K562 (cell line): Measurements from ENCODE around the gene RGR. TPM values are rescaled to one million over a fixed set of nuclear protein-coding genes. Genes with fewer than 3 reads are reported as not detected.

Experiments used
- CXXC5 ChIP-seq: fragments of 250-450 bp; sonication (Bioruptor Pico); IDR thresholded peaks from 2 replicates; pipeline ENCODE4 v1.8.0; 2022; ENCODE audit warnings: inconsistent platforms, mild to moderate bottlenecking, moderate library complexity
- E2F1 ChIP-seq: sonication (generic); formaldehyde crosslinking; IDR thresholded peaks from 2 replicates; pipeline ENCODE4 v1.8.1; 2023; ENCODE audit warnings: mild to moderate bottlenecking, missing genetic modification reagents, moderate library complexity
- ETV6 ChIP-seq, 3 experiments: fragments of 150-350 bp in 1 of 3; sonication (generic) in 1 of 3; formaldehyde crosslinking in 1 of 3; IDR thresholded peaks; 2 replicates each; pipeline versions ENCODE4 v1.6.1 to v1.8.0; 2014 to 2022; ENCODE audit warnings: borderline replicate concordance in 2 of 3, low read depth in 2 of 3, antibody characterized with exemption in 1 of 3, low read length in 1 of 3, mild to moderate bottlenecking in 1 of 3, missing genetic modification reagents in 1 of 3
- FOXP4 ChIP-seq: sonication (generic); formaldehyde crosslinking; IDR thresholded peaks from 2 replicates; pipeline ENCODE4 v1.8.0; 2022; ENCODE audit warnings: mild to moderate bottlenecking, missing genetic modification reagents, borderline replicate concordance
- MEF2D ChIP-seq: conservative IDR thresholded peaks from 2 replicates; pipeline ENCODE4 v1.6.1; 2016; ENCODE audit warnings: low read depth, missing genetic modification characterization, missing compliant biosample characterization
- MTA3 ChIP-seq: fragments of 450-650 bp; formaldehyde crosslinking; IDR thresholded peaks from 2 replicates; pipeline ENCODE4 v1.6.1; 2017; ENCODE audit warnings: mild to moderate bottlenecking, borderline replicate concordance
- NCOA1 ChIP-seq: fragments of 450-650 bp; IDR thresholded peaks from 2 replicates; pipeline ENCODE4 v1.6.1; 2016; ENCODE audit warnings: low read depth
- NCOA2 ChIP-seq, 2 experiments: fragments of 450-650 bp; IDR thresholded peaks; 2 replicates each; pipeline ENCODE4 v1.6.1; 2018; ENCODE audit warnings: mild to moderate bottlenecking in 2 of 2, moderate library complexity in 1 of 2; ENCODE audit not compliant: partially characterized antibody in 2 of 2
- NFIX ChIP-seq: fragments of 250-450 bp; sonication (Bioruptor Pico); IDR thresholded peaks from 2 replicates; pipeline ENCODE4 v1.4.0; 2020; ENCODE audit warnings: low read depth, mild to moderate bottlenecking, moderate library complexity
- NR0B1 ChIP-seq: fragments of 450-650 bp; IDR thresholded peaks from one replicate; pipeline ENCODE4 v1.6.1; 2018; ENCODE audit warnings: mild to moderate bottlenecking, moderate library complexity; ENCODE audit not compliant: partially characterized antibody
- NUFIP1 ChIP-seq: fragments of 450-650 bp; IDR thresholded peaks from 2 replicates; pipeline ENCODE4 v1.6.1; 2018; ENCODE audit not compliant: partially characterized antibody
- RNF2 ChIP-seq: sonication (generic); IDR thresholded peaks from 2 replicates; pipeline ENCODE4 v1.6.1; 2016
- SMAD3 ChIP-seq: fragments of 450-650 bp; formaldehyde crosslinking; conservative IDR thresholded peaks from 2 replicates; pipeline ENCODE4 v1.4.0; 2020; ENCODE audit warnings: mild to moderate bottlenecking
- SMC3 ChIP-seq: conservative IDR thresholded peaks from 2 replicates; pipeline ENCODE4 v1.6.1; 2011; ENCODE audit warnings: low read depth, low read length, improper control_type of control experiment; ENCODE audit not compliant: insufficient read depth
- TRIM24 ChIP-seq, 2 experiments: fragments of 450-650 bp; IDR thresholded peaks; 2 replicates each; pipeline ENCODE4 v1.6.1; 2016
- ZMIZ1 ChIP-seq, 2 experiments: fragments of 150-350 bp in 1 of 2; IDR thresholded peaks; 2 replicates each; pipeline ENCODE4 v1.6.1; 2012 to 2016; ENCODE audit warnings: low read depth in 2 of 2, low read length in 2 of 2, mild to moderate bottlenecking in 1 of 2, moderate library complexity in 1 of 2
- ZNF263 ChIP-seq: sonication (generic); formaldehyde crosslinking; IDR thresholded peaks from 2 replicates; pipeline ENCODE4 v1.8.0; 2022; ENCODE audit warnings: mild to moderate bottlenecking, missing genetic modification reagents, borderline replicate concordance
- ZNF324 ChIP-seq: fragments of 250-450 bp; sonication (Bioruptor Pico); IDR thresholded peaks from 2 replicates; pipeline ENCODE4 v1.4.0; 2020; ENCODE audit warnings: mild to moderate bottlenecking
- polyA plus RNA-seq, 8 experiments: library from polyadenylated mRNA; depleted of rRNA in 4 of 8; stranded (reverse) in 5 of 8; unstranded in 3 of 8; fragments of >200 nt; fragmentation: Nextera tagmentation in 2 of 8; fragmentation: Illumina TruSeq in 1 of 8; extraction: Ambion mirVana in 2 of 8; extraction: Trizol in 1 of 8; gene quantifications; 2 replicates each; pipeline versions ENCODE4 v1.2.1 to v1.2.3, GENCODE V29; 2011 to 2014; ENCODE audit warnings: inconsistent platforms in 1 of 8, missing spikeins in 1 of 8
- total RNA-seq, 7 experiments: library from RNA; depleted of rRNA in 6 of 7; stranded (reverse); fragments of >200 nt in 6 of 7; fragmentation: Illumina TruSeq in 2 of 7; extraction: Trizol in 2 of 7; gene quantifications; 2 replicates each; pipeline versions ENCODE4 v1.2.1 to v1.2.3, GENCODE V29; 2011 to 2021; ENCODE audit warnings: low replicate concordance in 1 of 7

RGR gene
- total and polyA plus RNA-seq, 9 of the 15 experiments (the other 6 are each of a cell fraction or from before 2014, with no cell fraction given) = not detected

- TF ChIP-seq NR0B1 (no peak), FOXP4 (CRISPR knock-in tag) (peak; percentile 92), CXXC5 (CRISPR knock-in tag) (peak; percentile 84), NCOA1 (no peak), ETV6 (IDR thresholded peaks at IDR 0.05; ENCODE audit: borderline replicate concordance in 1 of 2, low read depth in 2 of 2, low read length in 1 of 2) (no peak), ETV6 (CRISPR knock-in tag; IDR thresholded peaks at IDR 0.05; ENCODE audit: borderline replicate concordance) (peak; percentile 93; the same call in 1 of the 2 replicates), MEF2D (tag) (0 out of 2 replicates have a peak, but pooled peaks have one; percentile 17), SMAD3 (no peak), NUFIP1 (no peak), ZNF324 (no peak), ZMIZ1 (IDR thresholded peaks at IDR 0.05; ENCODE audit: low read depth in 2 of 2, low read length in 2 of 2) (no peak), RNF2 (peak; percentile 75), NFIX (no peak), TRIM24 (IDR thresholded peaks at IDR 0.05) (peak; percentile 54 to 78; a peak in 2 of 4 replicates), ZNF263 (CRISPR knock-in tag) (peak; percentile 69; the same call in 1 of the 2 replicates), SMC3 (peak; percentile 41; the same call in 1 of the 2 replicates), MTA3 (peak; percentile 67), E2F1 (CRISPR knock-in tag) (peak; percentile 92), NCOA2 (IDR thresholded peaks at IDR 0.05; ENCODE audit: partially characterized antibody in 2 of 2) (no peak)
Measured at GRCh38 chr10:84256510-84257342, 11.9 kb downstream of the RGR start (continued).
